Psoas muscle (tissue), 8 donors: Measurements from ENCODE around the gene GALNTL6. TPM values are rescaled to one million over a fixed set of nuclear protein-coding genes. Genes with fewer than 3 reads are reported as not detected.

Experiments
- ATAC-seq, 4 donors: fragments of 200-7000 bp; cut with Tn5 transposase; one replicate each; pipeline ENCODE4 v1.9.1; 2020; ENCODE audit warnings: moderate library complexity in 3 of 4, mild to moderate bottlenecking in 2 of 4
- DNase-seq, 2 donors: peaks; one replicate each; pipeline ENCODE4 v3.0.0-alpha.2; 2020
- H3K27ac ChIP-seq: fragments of 200-600 bp; one replicate; pipeline ENCODE4 v1.8.0; 2022
- H3K27me3 ChIP-seq, 3 donors: fragments of 200-600 bp in 1 of 3; one replicate each; pipeline versions ENCODE4 v1.6.1 to v1.8.0; 2013 to 2022; ENCODE audit warnings: low read length in 2 of 3, mild to moderate bottlenecking in 2 of 3, moderate library complexity in 1 of 3; ENCODE audit not compliant: insufficient read depth in 3 of 3
- H3K36me3 ChIP-seq, 2 donors: fragments of 200-600 bp in 1 of 2; one replicate each; pipeline versions ENCODE4 v1.6.1 to v1.8.0; 2013 to 2022; ENCODE audit warnings: low read depth in 1 of 2, mild to moderate bottlenecking in 1 of 2, moderate library complexity in 1 of 2; ENCODE audit not compliant: insufficient read depth in 1 of 2
- H3K4me1 ChIP-seq: fragments of 200-600 bp; one replicate; pipeline ENCODE4 v1.8.0; 2022
- H3K4me3 ChIP-seq: fragments of 200-600 bp; one replicate; pipeline ENCODE4 v1.8.0; 2022; ENCODE audit warnings: mild to moderate bottlenecking
- H3K9me3 ChIP-seq: fragments of 200-600 bp; one replicate; pipeline ENCODE4 v1.8.0; 2022
- CTCF ChIP-seq: fragments of 200-600 bp; IDR thresholded peaks from one replicate; pipeline ENCODE4 v1.8.0; 2022; ENCODE audit warnings: antibody characterized with exemption
- WGBS, 3 donors: extraction: QIAGEN DNeasy Blood & Tissue Kit; methylation state at CpG; one replicate each; pipeline versions ENCODE4 v1.1.6 to v1.1.7; 2013; 5-methylcytosine and 5-hydroxymethylcytosine counted together
- intact Hi-C, 2 donors: fragments of 100-400 bp; cut with DNase I; formaldehyde crosslinking; loops; one replicate each; pipeline versions ENCODE4 v1.11.0 to v1.14.2; 2022
- polyA plus RNA-seq, 3 donors: library from polyadenylated mRNA; stranded (reverse); fragments of 200-250 nt; gene quantifications; one replicate each; pipeline ENCODE4 v1.2.3, GENCODE V29; 2013
- total RNA-seq, 4 donors: library from RNA; stranded (reverse); fragmentation: NEBNext Ultra II Directional in 2 of 4; extraction: Animal tissue kit (Norgen Biotek cat#: 25700) in 2 of 4; gene quantifications; one replicate each; pipeline versions ENCODE4 v1.2.1 to v1.2.4, GENCODE V29; 2021 to 2023
- donor health status: healthy with polysubstance abuse.
- donor health status: DM: no; HTN: no; CAD: no; lungs with moderate emphysema.
- donor health status: Bipolar disorder and iron deficiency.
- donor health status: healthy.
- donor health status: DM: yes; HTN: yes; CAD: no.
- donor health status: DM: no; HTN: no; CAD: no.
- donor health status: DM: no; HTN: no; CAD: no.
- donor health status: DM: yes; HTN: yes; CAD: no.

The GALNTL6 gene
- total and polyA plus RNA-seq, 7 donors: 0.01 to 0.91 (median 0.21) TPM; not detected in 3

- Histone ChIP-seq H3K36me3 (no peaks in the 10 kb centered on the region), H3K27me3 (no peaks in the 10 kb centered on the region), H3K4me3 (no peak overlapping the region), H3K27ac (no peak overlapping the region), H3K9me3 (no peaks in the 10 kb centered on the region), H3K4me1 (no peaks in the 10 kb centered on the region)
- intact Hi-C loops: no loop called here
- DNase-seq: no peak
- ATAC-seq: no peak
- TF ChIP-seq CTCF: no peak
- WGBS, 3 donors: 75 to 82% (median 80%) methylated on average over 4 of the region's 4 CpGs
Measured at GRCh38 chr4:172808196-172808595, 995.0 kb downstream of the GALNTL6 start.

- 32 to 33% (median 33%) methylated on average over 7 of the region's 7 CpGs for WGBS, 3 donors
- Histone ChIP-seq H3K36me3 (no peaks in the 10 kb centered on the region), H3K4me1 (no peaks in the 10 kb centered on the region), H3K27me3 (no peaks in the 10 kb centered on the region), H3K9me3 (no peaks in the 10 kb centered on the region), H3K4me3 (no peak overlapping the region), H3K27ac (no peak overlapping the region)
- intact Hi-C loops: no loop called here
- ATAC-seq: no peak
- no peak for TF ChIP-seq CTCF
- no peak for DNase-seq
Measured at GRCh38 chr4:172809319-172809718, 996.1 kb downstream of the GALNTL6 start.

DNA sequence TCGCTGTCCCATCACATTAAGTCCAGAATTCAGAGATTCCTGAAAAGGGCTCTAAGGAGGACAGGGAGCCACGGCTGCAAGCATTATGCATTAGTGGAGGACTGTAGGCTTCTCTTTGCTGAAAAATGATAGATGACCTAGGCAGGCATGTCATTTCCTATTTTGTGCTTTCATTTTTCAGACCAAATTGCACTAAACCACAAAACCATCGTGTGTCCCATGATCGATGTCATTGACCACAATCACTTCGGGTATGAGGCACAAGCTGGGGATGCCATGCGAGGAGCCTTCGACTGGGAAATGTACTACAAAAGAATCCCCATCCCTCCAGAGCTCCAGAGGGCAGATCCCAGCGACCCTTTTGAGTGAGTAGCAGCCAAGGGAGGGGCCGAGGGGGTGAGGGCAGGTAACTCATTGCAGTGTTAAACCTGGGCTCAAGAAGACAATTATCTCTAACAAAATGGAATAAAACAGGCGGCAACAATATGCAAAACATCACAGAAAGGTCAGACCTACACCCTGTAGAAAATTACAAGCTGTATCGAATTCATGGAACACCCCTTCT is 1000.2 kb downstream of the GALNTL6 start:
- WGBS, 3 donors: 58 to 64% (median 59%) methylated on average over 11 of the region's 11 CpGs
- DNase-seq (no peak), ATAC-seq (no peak)
- H3K27me3 ChIP-seq: no peaks in the 10 kb centered on the region
- no peaks in the 10 kb centered on the region for H3K9me3 ChIP-seq
- intact Hi-C loops: no loop called here
- no peaks in the 10 kb centered on the region for H3K4me1 ChIP-seq
- no peak for TF ChIP-seq CTCF
- no peak overlapping the region for H3K4me3 ChIP-seq
- H3K36me3 ChIP-seq: no peaks in the 10 kb centered on the region
- H3K27ac ChIP-seq: no peak overlapping the region

GRCh38 chr4:172815499-172816164 is 1002.4 kb downstream of the GALNTL6 start:
- H3K27ac ChIP-seq: no peak overlapping the region
- no peak overlapping the region for H3K4me3 ChIP-seq
- DNase-seq (no peak), ATAC-seq (no peak)
- WGBS, 3 donors: 80 to 82% (median 82%) methylated on average over 8 of the region's 8 CpGs
- intact Hi-C loops: no loop called here
- no peaks in the 10 kb centered on the region for H3K4me1 ChIP-seq
- H3K36me3 ChIP-seq: no peaks in the 10 kb centered on the region
- no peaks in the 10 kb centered on the region for H3K27me3 ChIP-seq
- TF ChIP-seq CTCF: no peak
- no peaks in the 10 kb centered on the region for H3K9me3 ChIP-seq

GRCh38 chr4:172818901-172819300 is 1005.7 kb downstream of the GALNTL6 start:
- Histone ChIP-seq H3K4me3 (no peak overlapping the region), H3K27me3 (peaks cover 0 to 7% (median 0%) of the 10 kb centered on the region in 3 donors), H3K9me3 (no peaks in the 10 kb centered on the region), H3K36me3 (no peaks in the 10 kb centered on the region), H3K27ac (no peak overlapping the region), H3K4me1 (no peaks in the 10 kb centered on the region)
- WGBS, 3 donors: 82 to 87% (median 86%) methylated on average over 1 of the region's 1 CpG
- intact Hi-C loops: no loop called here
- no peak for TF ChIP-seq CTCF
- DNase-seq (no peak), ATAC-seq (no peak)
